Kidney epithelial cell (primary cell): Measurements from ENCODE around the gene PAPLN. TPM values are rescaled to one million over a fixed set of nuclear protein-coding genes. Genes with fewer than 3 reads are reported as not detected.

ENCODE experiments used
- DNase-seq: peaks from one replicate; pipeline ENCODE4 v3.0.0-alpha.2; 2010; ENCODE audit warnings: low read depth
- H3K27me3 ChIP-seq: 2 replicates; pipeline ENCODE4 v1.6.0; 2011; ENCODE audit warnings: low read length; ENCODE audit not compliant: control insufficient read depth, insufficient read depth
- H3K36me3 ChIP-seq: 2 replicates; pipeline ENCODE4 v1.5.1; 2011; ENCODE audit warnings: low read length; ENCODE audit not compliant: control insufficient read depth, insufficient read depth
- H3K4me3 ChIP-seq: 2 replicates; pipeline ENCODE4 v1.5.1; 2011; ENCODE audit warnings: low read depth, mild to moderate bottlenecking, control low read depth, low read length
- total RNA-seq: library from RNA; depleted of rRNA; stranded (reverse); fragments of >200 nt; gene quantifications from 2 replicates; pipeline ENCODE4 v1.2.3, GENCODE V29; 2015
- TF ChIP-seq, protein P1 (sequence below): IDR thresholded peaks from 2 replicates; pipeline ENCODE4 v1.5.1; 2011; ENCODE audit warnings: mild to moderate bottlenecking, moderate library complexity, low read length, control low read depth, inconsistent platforms; ENCODE audit not compliant: insufficient read depth, poor library complexity, severe bottlenecking

The PAPLN gene
- total RNA-seq, 1 donor from 2014 or later: 23.3 TPM

GRCh38 chr14:73203527-73203926, 33.8 kb upstream of the PAPLN start:
- DNase-seq: no peak
- H3K36me3 ChIP-seq: peaks cover 1% of the 10 kb centered on the region
- no peaks in the 10 kb centered on the region for H3K27me3 ChIP-seq
- TF ChIP-seq, protein P1, sequence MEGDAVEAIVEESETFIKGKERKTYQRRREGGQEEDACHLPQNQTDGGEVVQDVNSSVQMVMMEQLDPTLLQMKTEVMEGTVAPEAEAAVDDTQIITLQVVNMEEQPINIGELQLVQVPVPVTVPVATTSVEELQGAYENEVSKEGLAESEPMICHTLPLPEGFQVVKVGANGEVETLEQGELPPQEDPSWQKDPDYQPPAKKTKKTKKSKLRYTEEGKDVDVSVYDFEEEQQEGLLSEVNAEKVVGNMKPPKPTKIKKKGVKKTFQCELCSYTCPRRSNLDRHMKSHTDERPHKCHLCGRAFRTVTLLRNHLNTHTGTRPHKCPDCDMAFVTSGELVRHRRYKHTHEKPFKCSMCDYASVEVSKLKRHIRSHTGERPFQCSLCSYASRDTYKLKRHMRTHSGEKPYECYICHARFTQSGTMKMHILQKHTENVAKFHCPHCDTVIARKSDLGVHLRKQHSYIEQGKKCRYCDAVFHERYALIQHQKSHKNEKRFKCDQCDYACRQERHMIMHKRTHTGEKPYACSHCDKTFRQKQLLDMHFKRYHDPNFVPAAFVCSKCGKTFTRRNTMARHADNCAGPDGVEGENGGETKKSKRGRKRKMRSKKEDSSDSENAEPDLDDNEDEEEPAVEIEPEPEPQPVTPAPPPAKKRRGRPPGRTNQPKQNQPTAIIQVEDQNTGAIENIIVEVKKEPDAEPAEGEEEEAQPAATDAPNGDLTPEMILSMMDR: no peak
- no peak overlapping the region for H3K4me3 ChIP-seq

GRCh38 chr14:73207615-73208014, 29.7 kb upstream of the PAPLN start:
- DNase-seq: no peak
- H3K36me3 ChIP-seq: peaks cover 3% of the 10 kb centered on the region
- H3K27me3 ChIP-seq: no peaks in the 10 kb centered on the region
- no peak overlapping the region for H3K4me3 ChIP-seq
- TF ChIP-seq, protein P1: no peak

GRCh38 chr14:73208390-73208789, 28.9 kb upstream of the PAPLN start:
- TF ChIP-seq, protein P1: no peak
- no peaks in the 10 kb centered on the region for H3K27me3 ChIP-seq
- H3K4me3 ChIP-seq: no peak overlapping the region
- peaks cover 3% of the 10 kb centered on the region for H3K36me3 ChIP-seq
- no peak for DNase-seq

DNA sequence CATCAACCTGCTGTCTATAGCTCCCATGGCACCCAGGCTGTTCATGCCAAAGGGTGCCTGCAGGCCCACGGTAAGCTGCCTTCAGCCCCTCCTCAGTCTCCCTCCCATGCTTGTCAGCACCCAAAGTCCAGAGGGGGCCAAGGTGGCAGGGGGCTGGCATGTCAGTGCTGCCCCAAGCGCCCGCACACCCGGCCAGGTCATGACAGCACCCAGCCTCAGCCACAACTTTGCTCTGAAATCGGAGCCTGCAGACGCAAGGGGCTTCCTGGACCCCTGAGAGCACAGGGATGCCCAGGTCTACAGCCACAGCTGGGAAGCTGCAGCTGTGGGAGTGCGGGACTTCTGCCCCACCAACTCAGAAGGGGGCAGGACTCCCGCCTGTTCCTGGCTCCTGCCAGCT, 28.5 kb upstream of the PAPLN start:
- Histone ChIP-seq H3K4me3 (no peak overlapping the region), H3K27me3 (no peaks in the 10 kb centered on the region), H3K36me3 (peaks cover 3% of the 10 kb centered on the region)
- TF ChIP-seq, protein P1: no peak
- no peak for DNase-seq

- Histone ChIP-seq H3K4me3 (no peak overlapping the region), H3K36me3 (peaks cover 3% of the 10 kb centered on the region), H3K27me3 (no peaks in the 10 kb centered on the region)
- TF ChIP-seq, protein P1: no peak
- no peak for DNase-seq
These were observed 27.4 kb upstream of the PAPLN start for GRCh38 chr14:73209953-73210352.

DNA sequence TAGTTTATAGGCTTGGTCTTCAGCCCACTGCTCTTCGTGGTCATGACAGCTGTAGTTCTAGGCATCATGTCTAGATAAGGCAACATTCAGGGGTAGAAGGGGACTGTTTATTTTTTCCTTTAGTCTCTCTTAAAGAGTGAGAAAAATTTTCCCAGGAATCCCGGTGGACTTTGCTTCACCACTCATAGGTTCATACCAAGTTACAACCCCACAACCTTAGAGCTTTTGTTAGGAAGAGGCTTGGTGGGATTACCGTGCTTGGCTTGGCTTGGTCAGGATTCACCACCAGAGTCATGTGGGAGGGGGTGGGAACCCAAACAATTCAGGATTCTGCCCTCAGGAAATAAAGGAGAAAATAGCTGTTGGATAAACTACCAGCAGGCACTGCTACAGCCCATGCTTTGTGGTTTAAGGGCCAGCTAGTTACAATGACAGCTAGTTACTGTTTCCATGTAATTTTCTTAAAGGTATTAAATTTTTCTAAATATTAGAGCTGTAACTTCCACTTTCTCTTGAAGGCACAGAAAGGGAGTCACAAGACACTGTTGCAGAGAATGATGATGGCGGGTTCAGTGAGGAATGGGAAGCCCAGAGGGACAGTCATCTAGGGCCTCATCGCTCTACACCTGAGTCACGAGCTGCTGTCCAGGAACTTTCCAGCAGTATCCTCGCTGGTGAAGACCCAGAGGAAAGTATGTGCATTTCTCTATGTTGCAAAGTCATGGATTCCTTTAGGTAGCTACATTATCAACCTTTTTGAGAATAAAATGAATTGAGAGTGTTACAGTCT, 25.9 kb upstream of the PAPLN start:
- DNase-seq: no peak
- no peak overlapping the region for H3K4me3 ChIP-seq
- peaks cover 3% of the 10 kb centered on the region for H3K36me3 ChIP-seq
- H3K27me3 ChIP-seq: no peaks in the 10 kb centered on the region
- TF ChIP-seq, protein P1: no peak
